Pons (tissue), 1 donor: ENCODE measurements around the gene HOMER1.

ENCODE experiments used
- DNase-seq: peaks from one replicate; pipeline ENCODE4 v3.0.0-alpha.2; 2016; ENCODE audit warnings: low spot score

HOMER1 gene

DNA sequence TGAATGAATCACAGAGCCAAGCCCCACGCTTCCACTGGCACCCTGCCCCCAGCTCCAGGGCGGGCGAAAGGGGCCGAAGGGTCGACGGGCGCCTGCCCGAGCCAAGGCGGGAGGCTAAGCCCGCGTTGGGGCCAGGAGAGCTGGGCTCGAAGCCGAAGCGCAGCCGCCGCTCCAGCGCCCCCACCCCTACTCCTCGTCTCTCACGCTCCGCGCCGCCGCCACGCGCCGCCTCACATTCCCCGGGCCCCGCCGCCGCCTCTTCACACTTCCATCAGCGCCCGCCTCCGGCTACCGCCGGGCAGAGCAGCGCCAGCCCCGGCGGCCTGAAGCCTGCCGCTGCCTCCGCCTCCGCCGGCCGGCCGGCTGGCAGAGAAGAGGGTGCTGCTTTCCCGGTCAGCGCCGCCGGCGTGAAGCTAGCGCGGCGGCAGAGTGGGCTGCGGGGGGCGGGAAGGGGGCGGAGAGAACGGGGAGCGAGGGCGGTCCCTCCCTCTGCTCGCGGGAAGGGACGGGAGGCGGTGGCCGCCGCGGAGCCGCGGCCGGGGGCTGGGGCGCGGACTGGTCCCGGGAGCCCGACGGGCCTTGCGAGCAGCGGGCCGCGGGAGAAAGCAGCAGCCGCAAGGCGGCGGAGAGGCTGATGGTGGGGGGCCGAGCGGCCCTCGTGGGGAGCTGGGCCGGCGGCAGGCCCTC, at the start of gene HOMER1:
Gene HOMER1 (minus strand): TSS at position 431 of the 687 bp plus-strand sequence. CDS start 1,360 bp downstream, outside the sequence.
- DNase-seq = peak; percentile 59

GRCh38 chr5:79563247-79563590, 49.3 kb upstream of the HOMER1 start:
- no peak for DNase-seq

GRCh38 chr5:79562351-79563246, 48.7 kb upstream of the HOMER1 start:
- DNase-seq = no peak

DNA sequence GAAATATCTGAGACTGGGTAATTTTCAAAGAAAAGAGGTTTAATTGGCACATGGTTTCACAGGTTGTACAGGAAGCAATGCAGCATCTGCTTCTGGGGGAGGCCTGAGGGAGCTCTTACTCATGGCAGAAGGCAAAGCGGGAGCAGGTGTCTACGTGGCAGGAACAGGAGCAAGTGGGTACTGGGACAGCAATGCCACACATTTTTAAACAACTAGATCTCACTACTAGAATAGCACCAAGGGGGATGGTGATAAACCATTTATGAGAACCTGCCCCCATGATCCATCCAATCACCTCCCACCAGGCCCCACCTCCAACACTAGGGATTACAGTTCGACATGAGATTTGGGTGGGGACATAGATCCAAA, 47.6 kb upstream of the HOMER1 start:
- no peak for DNase-seq

- peak; percentile 17 for DNase-seq
Observed at GRCh38 chr5:79560771-79561524, 47.0 kb upstream of the HOMER1 start.

DNA sequence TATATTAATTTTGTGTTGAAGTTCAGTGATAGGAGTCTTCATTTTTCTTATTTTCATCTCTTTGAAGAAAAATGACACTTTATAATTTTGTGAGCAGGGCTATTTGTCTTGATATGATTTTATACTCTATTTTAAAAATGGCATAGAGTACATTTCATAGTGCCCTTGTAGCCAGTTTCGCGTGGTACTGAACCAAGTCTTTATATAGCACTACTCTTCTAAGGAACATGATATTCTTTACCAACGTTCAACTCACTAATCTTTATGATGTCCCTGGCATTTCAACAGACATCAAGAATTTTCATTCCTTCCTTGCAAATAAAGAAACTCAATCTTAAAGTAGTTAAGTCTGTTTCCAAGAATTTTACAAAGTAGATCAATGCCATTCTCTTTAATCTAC, 41.5 kb upstream of the HOMER1 start:
- DNase-seq = no peak

DNA sequence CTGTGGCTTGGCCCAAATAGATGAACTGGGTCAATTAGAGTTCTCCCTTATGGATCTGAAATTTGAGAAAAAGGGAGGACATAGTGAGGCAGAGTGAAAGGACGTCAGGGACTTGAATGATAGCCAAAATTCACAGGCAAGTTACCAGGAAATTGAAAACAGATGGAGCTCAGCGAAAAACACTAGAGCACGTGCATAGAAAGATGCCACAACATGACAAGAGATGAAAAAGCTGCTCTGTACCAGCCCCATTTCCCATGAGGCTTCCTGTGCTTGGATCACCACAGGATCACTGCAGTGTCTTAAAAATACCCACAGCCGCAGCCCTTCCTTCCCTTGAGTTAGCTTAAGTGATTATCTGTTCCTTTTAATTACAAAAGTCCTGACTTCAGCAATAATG, 39.0 kb upstream of the HOMER1 start:
- no peak for DNase-seq

- no peak for DNase-seq
Observed at GRCh38 chr5:79547982-79548381, 34.0 kb upstream of the HOMER1 start.

DNA sequence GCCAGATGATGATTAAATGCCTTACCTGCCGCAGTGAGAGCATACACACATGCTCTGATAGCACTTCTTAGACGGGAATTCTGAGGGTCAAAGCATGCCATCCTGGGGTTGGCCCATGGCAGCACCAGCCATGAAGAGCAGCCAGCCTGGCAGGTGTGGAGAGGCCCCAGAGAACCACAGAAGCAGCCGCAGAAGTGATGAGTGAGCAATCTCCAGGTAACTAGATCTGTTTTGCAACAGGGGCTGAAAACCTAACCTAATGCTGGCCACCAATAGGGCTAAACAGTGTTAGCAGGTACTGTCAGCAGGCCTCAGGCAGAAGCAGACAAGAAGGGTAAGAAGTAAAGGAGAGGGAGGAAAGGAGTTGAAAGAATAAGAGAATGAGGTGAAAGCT, 33.5 kb upstream of the HOMER1 start:
- no peak for DNase-seq

DNA sequence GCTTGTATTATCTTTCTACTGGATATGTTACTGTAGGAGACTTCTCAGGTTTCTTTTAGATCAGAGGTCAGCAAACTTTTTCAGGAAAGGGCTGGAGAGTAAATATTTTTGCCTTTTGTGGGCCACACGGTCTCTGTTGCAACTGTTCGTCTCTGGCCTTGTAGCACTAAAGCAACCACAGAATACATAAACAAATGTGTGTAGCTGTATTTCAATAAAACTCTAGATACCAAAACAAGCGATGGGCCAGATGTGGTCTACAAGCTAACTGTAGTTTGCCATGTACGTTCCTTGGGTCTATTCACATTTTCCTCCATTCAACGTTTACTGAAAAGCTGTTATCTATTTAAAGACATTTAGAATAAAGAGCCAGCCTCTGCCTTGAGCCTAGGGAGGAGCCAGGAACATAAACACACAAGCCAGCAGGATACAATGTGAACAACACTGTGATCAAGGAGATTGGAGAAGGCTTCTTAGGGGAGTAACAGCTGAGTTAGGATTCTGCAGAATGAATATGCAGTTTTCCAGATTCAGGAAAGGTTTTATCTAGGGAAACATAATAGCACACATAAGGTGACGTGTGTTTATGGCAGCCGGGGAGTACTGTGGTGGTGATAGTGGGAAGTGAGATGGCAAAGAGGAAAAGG, 33.0 kb upstream of the HOMER1 start:
- DNase-seq = no peak

GRCh38 chr5:79544131-79544530, 30.2 kb upstream of the HOMER1 start:
- DNase-seq = no peak

GRCh38 chr5:79540939-79541338, 27.0 kb upstream of the HOMER1 start:
- DNase-seq = no peak

DNA sequence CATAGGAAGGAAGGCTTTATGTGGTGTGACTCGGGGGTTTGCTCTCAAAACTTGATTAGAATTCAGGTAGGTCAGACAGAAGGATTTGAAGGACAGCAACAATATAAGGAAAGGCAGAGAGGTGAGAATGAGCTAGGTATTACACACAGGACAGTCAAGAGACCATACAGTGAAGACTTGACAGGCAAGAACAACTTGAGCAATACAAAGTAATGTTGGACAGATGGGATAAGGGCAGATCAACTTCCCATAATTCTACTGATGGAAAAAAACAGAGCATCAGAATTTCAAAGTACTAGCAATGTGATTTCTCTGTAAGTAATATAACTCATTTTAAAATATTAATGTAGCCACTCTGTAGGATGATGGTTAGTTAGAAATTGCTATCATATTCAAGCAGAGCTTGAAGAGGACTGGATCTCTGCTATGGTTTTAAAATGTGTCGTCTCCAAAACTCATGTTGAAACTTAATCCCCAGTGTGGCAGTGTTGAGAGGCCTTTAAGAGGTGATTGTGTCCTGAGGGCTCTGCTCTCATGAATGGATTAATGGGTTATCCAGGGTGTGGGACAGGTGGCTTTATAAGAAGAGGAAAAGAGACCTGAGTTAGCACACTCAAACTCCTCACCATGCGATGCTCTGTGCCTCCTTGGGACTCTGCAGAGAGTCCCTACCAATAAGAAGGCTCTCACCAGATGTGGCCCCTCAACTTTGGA, 22.4 kb upstream of the HOMER1 start:
- no peak for DNase-seq

- no peak for DNase-seq
Observed at GRCh38 chr5:79535477-79536192, 21.7 kb upstream of the HOMER1 start.

DNA sequence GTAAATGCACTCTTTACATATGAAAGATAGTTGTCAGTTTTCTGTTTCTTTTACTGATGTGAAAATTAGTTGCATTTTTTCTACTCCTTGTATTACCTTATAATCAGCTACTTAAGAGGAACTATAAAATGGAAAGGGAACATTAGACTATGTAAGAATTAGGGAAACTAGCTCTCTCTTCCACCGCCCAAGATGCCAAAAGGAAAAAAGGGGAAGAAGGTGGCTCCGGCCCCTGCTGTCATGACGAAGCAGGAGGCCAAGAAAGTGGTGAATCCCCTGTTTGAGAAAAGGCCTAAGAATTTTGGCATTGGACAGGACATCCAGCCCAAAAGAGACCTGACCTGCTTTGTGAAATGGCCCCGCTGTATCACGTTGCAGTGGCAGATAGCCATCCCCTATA, 15.2 kb upstream of the HOMER1 start:
- peak; percentile 38 for DNase-seq

- DNase-seq = no peak
Observed at GRCh38 chr5:79527431-79527830, 13.5 kb upstream of the HOMER1 start.

GRCh38 chr5:79526928-79527327, 13.0 kb upstream of the HOMER1 start:
- no peak for DNase-seq

DNA sequence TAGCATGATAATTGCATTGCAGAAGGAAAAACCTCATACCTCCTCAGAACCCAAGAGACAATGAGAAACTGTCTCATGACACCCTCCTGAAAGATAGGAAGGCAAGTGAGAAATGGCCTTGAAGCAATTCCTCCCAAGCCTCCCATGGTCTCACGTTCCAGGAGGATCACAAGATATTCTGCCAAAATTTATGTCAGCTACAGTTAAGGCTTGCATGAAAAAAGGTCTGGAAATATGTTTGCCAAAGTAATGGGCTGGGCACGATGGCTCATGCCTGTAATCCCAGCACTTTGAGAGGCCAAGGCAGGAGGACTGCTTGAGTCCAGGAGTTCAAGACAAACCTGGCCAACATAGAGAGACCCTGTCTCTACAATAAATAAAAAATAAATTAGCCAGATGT, 12.6 kb upstream of the HOMER1 start:
- DNase-seq = no peak

GRCh38 chr5:79521156-79521555, 7.2 kb upstream of the HOMER1 start:
- no peak for DNase-seq

DNA sequence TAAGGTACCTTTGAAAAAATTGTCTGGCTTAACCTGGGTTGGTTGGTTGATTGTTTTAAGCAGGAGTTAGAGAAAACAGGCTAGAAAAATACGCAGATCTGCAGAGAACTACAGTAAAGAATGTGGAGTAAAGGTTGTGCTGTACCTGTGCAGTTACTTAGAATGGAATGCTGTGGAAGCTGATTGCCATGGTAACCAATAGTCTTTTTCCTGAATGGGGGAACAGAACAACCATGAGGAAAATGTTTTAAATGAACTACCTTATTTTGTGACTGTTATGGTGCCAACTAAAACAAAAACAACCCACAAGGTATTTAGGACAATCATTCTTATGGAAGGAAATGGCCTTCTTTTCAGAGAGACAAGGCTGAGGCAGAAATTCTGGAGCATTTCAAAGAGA, 4.8 kb upstream of the HOMER1 start:
- DNase-seq = no peak

DNA sequence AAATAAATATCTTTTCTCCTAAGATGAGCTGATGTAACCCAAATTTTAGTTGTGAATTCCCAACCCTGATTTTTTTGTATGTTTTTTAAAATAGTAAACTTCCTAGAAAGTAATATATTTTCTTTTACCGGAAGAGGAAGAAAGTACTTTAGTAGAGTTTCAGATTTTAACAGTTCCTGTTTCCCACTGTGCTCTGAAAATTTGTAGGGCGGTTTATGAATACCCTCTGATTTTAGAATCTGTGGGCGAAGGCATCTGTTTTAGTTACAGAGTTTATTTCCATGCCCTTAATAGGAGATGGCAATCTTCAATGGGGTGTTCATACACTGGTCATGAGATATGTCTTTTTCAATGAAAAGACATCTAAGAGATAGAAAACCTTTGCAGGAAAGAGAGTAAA, 3.7 kb upstream of the HOMER1 start:
- DNase-seq = no peak
